Stimulated activated naive B cell treated with anti-CD40 and anti-IgM and Interleukin-4, amounts not matched to agents 10 μg/mL and 1 μg/mL and 100 μg/mL, for 72 hours (primary cell): ENCODE data around the gene AFAP1L1.

Experiments used
- ATAC-seq, 2 donors: fragments of 150-1000 bp; cut with Tn5 transposase; replicated peaks; 2 replicates each; pipeline ENCODE4 v1.10.0; 2021; ENCODE audit warnings: moderate library complexity in 1 of 2
- DNase-seq: peaks from one replicate; pipeline ENCODE4 v3.0.0; 2021
- H3K27ac Mint-ChIP-seq: one replicate; pipeline ENCODE4 v1.8.0; 2022; ENCODE audit warnings: mild to moderate bottlenecking, mixed read lengths
- H3K27me3 Mint-ChIP-seq, 2 donors: one replicate each; pipeline ENCODE4 v1.8.0; 2022; ENCODE audit warnings: mixed read lengths in 2 of 2
- H3K36me3 Mint-ChIP-seq, 2 donors: one replicate each; pipeline ENCODE4 v1.8.0; 2022; ENCODE audit warnings: mixed read lengths in 2 of 2, mild to moderate bottlenecking in 1 of 2
- H3K4me1 Mint-ChIP-seq, 2 donors: one replicate each; pipeline ENCODE4 v1.8.0; 2022; ENCODE audit warnings: mixed read lengths in 2 of 2, mild to moderate bottlenecking in 1 of 2
- H3K4me3 Mint-ChIP-seq, 2 donors: one replicate each; pipeline ENCODE4 v1.8.0; 2022; ENCODE audit warnings: mild to moderate bottlenecking in 2 of 2, mixed read lengths in 2 of 2, moderate library complexity in 1 of 2
- H3K9me3 Mint-ChIP-seq, 2 donors: one replicate each; pipeline ENCODE4 v1.8.0; 2022; ENCODE audit warnings: mixed read lengths in 2 of 2, mild to moderate bottlenecking in 1 of 2

AFAP1L1 gene

DNA sequence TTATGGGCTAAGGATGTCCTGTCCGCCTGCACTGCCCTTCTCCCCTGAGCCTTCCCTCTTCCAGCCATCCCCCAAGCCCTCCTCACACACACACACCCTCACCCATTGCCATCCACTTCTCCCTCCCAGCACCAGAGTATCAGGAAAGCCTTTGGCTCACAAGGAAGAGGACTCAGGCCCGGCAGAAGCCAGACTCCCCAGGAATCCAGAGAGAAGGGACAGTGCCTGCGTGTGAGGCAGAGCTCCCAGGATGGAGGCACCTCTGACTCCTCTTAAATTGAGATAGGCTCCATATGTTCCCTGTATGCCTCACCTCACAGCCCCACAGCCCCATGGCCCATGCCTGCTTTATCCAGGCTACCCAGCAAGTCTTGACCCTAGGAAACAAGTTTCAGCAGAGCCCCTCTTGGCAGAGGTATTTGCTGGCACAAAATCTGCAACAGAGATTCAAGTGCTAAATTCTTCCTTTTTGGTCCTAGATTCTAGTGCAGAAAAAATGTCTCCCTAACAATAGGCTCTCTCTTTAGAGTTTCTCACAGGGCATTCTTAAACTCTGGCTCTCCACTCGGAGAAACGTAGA is 106.7 kb downstream of the AFAP1L1 start:
- Mint-ChIP-seq H3K27me3 (peaks cover 0 to 4% of the 10 kb centered on the region in 2 donors), H3K9me3 (no peaks in the 10 kb centered on the region), H3K36me3 (peaks cover 2 to 4% of the 10 kb centered on the region in 2 donors), H3K4me1 (peaks cover 3 to 8% of the 10 kb centered on the region in 2 donors), H3K27ac (no peak overlapping the region), H3K4me3 (no peak overlapping the region)
- DNase-seq = no peak
- no peak for ATAC-seq

GRCh38 chr5:149379177-149379761 is 107.6 kb downstream of the AFAP1L1 start, which contains the start of gene IL17B:
IL17B (minus strand) TSS chr5:149379292; CDS start chr5:149379225, 67 bp downstream.
- H3K36me3 Mint-ChIP-seq = peaks cover 0 to 4% of the 10 kb centered on the region in 2 donors
- DNase-seq (no peak), ATAC-seq (no peak)
- peaks cover 3 to 8% of the 10 kb centered on the region in 2 donors for H3K4me1 Mint-ChIP-seq
- no peak within 1 kb of the TSS for H3K27ac Mint-ChIP-seq
- H3K4me3 Mint-ChIP-seq = no peak within 1 kb of the TSS
- H3K27me3 Mint-ChIP-seq = peaks cover 0 to 4% of the 10 kb centered on the region in 2 donors
- H3K9me3 Mint-ChIP-seq = no peaks in the 10 kb centered on the region

GRCh38 chr5:149379818-149380374 is 108.2 kb downstream of the AFAP1L1 start:
- ATAC-seq = no peak
- Mint-ChIP-seq H3K4me3 (no peak overlapping the region), H3K9me3 (no peaks in the 10 kb centered on the region), H3K4me1 (peaks cover 3 to 8% of the 10 kb centered on the region in 2 donors), H3K27me3 (peaks cover 0 to 4% of the 10 kb centered on the region in 2 donors), H3K27ac (no peak overlapping the region), H3K36me3 (peaks cover 0 to 4% of the 10 kb centered on the region in 2 donors)
- no peak for DNase-seq

DNA sequence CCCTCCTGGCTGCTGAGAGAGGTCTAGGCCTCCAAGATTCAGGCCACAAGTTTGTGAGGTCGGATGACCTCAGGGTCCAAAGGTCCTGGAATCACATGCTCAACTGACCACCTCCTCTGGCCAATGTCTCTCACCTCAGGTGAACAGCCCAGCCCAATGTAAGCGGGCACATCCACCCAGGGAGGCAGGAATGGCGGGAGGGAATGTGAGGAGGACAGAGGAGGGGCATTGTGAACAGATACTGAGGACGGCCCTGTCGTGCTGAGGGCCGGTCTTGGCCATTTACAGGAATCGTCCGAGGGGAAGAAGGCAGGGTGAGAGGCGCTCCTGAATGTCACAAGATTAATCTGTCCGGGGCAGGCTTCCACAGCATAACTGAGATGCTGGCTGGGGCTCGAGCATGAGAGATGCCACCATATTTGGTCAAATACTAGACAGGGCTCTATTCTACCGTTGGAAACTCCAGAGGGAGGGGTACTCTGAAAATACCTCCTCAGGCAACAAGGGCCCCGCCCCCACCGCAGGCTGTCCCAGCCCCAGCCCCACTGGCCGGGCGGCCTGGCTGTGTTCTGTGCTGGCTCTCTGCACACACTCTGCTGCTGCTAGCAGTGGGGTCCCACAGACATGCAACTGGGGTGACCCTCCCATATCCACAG is 108.9 kb downstream of the AFAP1L1 start:
- ATAC-seq (no peak), DNase-seq (no peak)
- no peaks in the 10 kb centered on the region for H3K9me3 Mint-ChIP-seq
- H3K36me3 Mint-ChIP-seq = peaks cover 0 to 4% of the 10 kb centered on the region in 2 donors
- no peak overlapping the region for H3K27ac Mint-ChIP-seq
- H3K4me1 Mint-ChIP-seq = peaks cover 3 to 8% of the 10 kb centered on the region in 2 donors
- no peak overlapping the region for H3K4me3 Mint-ChIP-seq
- H3K27me3 Mint-ChIP-seq = peaks cover 0 to 4% of the 10 kb centered on the region in 2 donors

GRCh38 chr5:149381261-149381985 is 109.8 kb downstream of the AFAP1L1 start:
- DNase-seq (no peak), ATAC-seq (no peak)
- H3K27ac Mint-ChIP-seq = no peak overlapping the region
- peaks cover 0 to 4% of the 10 kb centered on the region in 2 donors for H3K36me3 Mint-ChIP-seq
- H3K27me3 Mint-ChIP-seq = peaks cover 0 to 4% of the 10 kb centered on the region in 2 donors
- no peaks in the 10 kb centered on the region for H3K9me3 Mint-ChIP-seq
- peaks cover 3 to 8% of the 10 kb centered on the region in 2 donors for H3K4me1 Mint-ChIP-seq
- H3K4me3 Mint-ChIP-seq = no peak overlapping the region

- H3K27me3 Mint-ChIP-seq = peaks cover 0 to 4% of the 10 kb centered on the region in 2 donors
- ATAC-seq = peak; percentile 93 to 94
- H3K4me1 Mint-ChIP-seq = peaks cover 3 to 8% of the 10 kb centered on the region in 2 donors
- H3K9me3 Mint-ChIP-seq = no peaks in the 10 kb centered on the region
- peak; percentile 50 for DNase-seq
- no peak overlapping the region for H3K27ac Mint-ChIP-seq
- H3K4me3 Mint-ChIP-seq = no peak overlapping the region
- peaks cover 0 to 4% of the 10 kb centered on the region in 2 donors for H3K36me3 Mint-ChIP-seq
These were observed 110.3 kb downstream of the AFAP1L1 start for GRCh38 chr5:149381986-149382338.

DNA sequence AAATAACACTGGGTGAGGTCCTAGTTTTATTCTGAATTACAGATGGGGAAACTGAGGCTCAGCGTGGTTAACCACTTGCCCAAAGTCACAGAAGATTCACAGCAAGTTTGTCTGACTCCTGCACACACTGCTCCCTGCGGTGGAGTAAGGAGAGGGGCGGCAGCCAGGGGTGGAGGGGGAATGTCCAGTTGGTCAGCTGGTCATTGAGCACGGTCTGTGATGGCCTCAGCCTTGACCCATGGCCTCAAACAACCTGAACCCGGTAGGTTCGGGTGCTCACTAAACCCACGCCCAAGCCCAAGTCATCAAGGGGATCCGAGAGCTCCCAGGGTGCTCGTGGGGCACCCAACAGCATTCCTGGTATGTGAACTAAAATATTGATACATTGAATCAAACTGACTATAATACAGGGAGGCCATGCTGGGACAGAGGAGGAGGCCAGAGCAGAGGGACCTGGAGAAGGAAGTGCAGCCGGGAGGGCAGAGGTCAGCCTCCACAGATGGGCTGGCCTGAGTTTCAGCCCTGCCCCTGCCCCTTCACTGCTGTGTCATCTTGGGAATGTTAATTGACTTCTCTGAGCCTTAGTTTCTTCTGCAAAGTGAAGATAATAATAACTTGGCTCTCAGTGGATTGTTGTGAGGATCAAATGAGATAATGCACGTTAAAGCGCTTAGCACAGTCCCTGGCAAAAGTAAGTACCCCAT is 111.0 kb downstream of the AFAP1L1 start:
- Mint-ChIP-seq H3K9me3 (no peaks in the 10 kb centered on the region), H3K4me3 (no peak overlapping the region), H3K27me3 (peaks cover 0 to 4% of the 10 kb centered on the region in 2 donors), H3K36me3 (no peaks in the 10 kb centered on the region), H3K4me1 (peaks cover 3 to 8% of the 10 kb centered on the region in 2 donors), H3K27ac (no peak overlapping the region)
- DNase-seq (no peak), ATAC-seq (no peak)

DNA sequence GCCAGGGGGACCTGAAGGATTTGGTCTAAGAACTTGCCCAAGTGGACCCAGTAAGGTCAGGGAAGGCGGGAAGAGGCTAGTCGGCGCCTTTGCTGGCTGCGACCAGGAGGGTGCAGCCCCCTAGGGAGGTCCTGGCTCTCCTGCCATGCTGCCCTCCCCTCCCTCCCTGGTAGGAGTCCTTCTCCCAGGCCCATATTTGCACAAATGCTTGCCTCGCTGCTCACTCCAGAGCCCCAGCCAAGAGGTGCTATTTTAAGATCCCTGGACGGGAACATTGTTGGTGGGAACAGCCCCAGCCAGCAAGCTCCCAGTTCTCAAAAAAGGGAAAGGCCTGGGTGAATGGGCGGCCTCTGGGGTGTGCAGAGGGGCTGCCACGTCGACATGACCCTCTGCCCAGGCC is 111.7 kb downstream of the AFAP1L1 start:
- ATAC-seq = no peak
- DNase-seq = no peak

DNA sequence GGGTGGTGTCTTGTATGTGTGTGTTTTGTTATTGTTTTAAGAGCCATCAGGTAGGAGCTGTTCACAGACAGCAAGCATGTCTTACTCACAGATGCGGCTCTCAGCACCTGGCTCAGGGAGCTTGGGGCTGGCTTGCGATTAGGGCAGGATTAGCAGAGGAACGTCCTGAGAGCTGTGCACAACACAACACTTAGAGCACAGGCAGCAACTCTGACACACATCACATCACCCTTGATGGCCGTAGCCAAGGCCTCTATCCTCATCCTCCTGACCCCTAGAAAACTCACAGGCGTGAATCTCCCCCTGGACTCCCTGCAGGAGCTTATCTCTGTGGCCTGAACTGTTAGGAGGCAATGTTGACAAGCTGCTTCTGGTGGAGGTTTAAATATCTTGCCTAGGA is 114.5 kb downstream of the AFAP1L1 start:
- Mint-ChIP-seq H3K27ac (no peak overlapping the region), H3K36me3 (no peaks in the 10 kb centered on the region), H3K27me3 (peaks cover 0 to 4% of the 10 kb centered on the region in 2 donors), H3K4me1 (peaks cover 3 to 8% of the 10 kb centered on the region in 2 donors), H3K4me3 (no peak overlapping the region), H3K9me3 (no peaks in the 10 kb centered on the region)
- ATAC-seq = no peak
- DNase-seq = no peak

More for the DNA sequence above, 111.7 kb downstream of the AFAP1L1 start:
- no peak overlapping the region for H3K4me3 Mint-ChIP-seq
- H3K36me3 Mint-ChIP-seq = no peaks in the 10 kb centered on the region
- H3K4me1 Mint-ChIP-seq = peaks cover 3 to 8% of the 10 kb centered on the region in 2 donors
- no peaks in the 10 kb centered on the region for H3K9me3 Mint-ChIP-seq
- no peak overlapping the region for H3K27ac Mint-ChIP-seq
- H3K27me3 Mint-ChIP-seq = peaks cover 0 to 4% of the 10 kb centered on the region in 2 donors

DNA sequence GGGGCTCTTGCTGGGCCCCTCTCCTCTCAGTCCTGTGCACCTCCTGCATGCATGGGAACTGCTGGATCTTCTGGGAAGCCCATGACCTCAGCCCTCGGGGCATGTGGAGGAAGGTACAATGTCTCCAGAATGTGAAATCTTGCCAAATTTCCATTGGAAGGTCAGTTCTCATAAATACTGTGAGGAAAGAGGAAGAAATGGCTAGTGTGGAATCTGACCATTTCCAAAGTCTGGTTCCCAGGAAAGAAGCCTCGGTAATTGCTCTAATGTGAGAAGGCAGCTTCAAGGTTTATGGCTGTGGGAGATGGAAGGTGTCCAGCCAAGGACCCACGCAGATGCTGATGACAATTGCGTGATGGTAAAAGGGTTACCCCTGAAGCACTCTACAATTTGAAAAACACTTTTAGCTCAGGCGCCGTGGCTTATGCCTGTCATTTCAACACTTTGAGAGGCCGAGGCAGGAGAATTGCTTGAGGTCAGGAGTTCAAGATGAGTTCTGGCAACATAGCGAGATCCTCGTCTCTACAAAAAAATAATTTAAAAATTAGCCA is 115.5 kb downstream of the AFAP1L1 start:
- no peak for ATAC-seq
- Mint-ChIP-seq H3K4me3 (no peak overlapping the region), H3K27ac (no peak overlapping the region), H3K27me3 (no peaks in the 10 kb centered on the region), H3K9me3 (no peaks in the 10 kb centered on the region), H3K36me3 (no peaks in the 10 kb centered on the region), H3K4me1 (peaks cover 0 to under 1% of the 10 kb centered on the region in 2 donors)
- no peak for DNase-seq

GRCh38 chr5:149387982-149388381 is 116.3 kb downstream of the AFAP1L1 start:
- no peaks in the 10 kb centered on the region for H3K36me3 Mint-ChIP-seq
- H3K27me3 Mint-ChIP-seq = no peaks in the 10 kb centered on the region
- H3K4me3 Mint-ChIP-seq = no peak overlapping the region
- H3K4me1 Mint-ChIP-seq = no peaks in the 10 kb centered on the region
- DNase-seq = no peak
- no peaks in the 10 kb centered on the region for H3K9me3 Mint-ChIP-seq
- ATAC-seq = no peak
- H3K27ac Mint-ChIP-seq = no peak overlapping the region

DNA sequence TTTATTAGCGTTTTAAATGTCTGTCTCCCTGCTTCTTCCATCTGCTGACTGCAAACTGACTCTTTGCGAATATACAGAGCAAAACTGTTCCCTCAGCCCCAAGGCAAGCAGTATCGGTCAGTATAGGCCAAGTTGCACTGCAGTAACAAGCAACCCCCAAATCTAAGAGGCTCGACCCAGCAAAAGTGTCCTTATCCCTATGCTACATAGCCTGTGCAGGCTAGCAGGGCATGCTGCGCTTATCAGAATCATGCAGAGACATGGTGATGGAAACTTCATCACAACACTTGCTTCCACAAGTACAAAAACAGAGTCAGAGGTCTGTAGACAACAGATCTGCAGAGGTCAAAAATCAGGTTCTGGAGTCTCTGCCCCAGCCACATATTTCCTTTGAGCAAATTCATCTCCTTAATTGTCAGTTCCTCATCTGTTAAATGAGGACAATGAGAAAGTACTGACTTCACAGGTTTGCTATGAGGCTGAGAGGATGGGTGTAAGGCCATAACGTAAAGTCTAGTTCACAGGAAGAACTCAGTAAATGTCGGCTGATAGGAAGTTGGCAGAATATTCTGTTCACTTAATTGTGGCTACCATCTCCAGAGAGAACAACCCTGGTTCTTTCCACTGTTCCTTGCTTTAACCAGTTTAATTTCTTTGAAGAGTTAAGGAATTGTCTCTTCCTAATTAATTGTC is 117.0 kb downstream of the AFAP1L1 start:
- Mint-ChIP-seq H3K27me3 (no peaks in the 10 kb centered on the region), H3K36me3 (no peaks in the 10 kb centered on the region), H3K4me1 (no peaks in the 10 kb centered on the region), H3K27ac (no peak overlapping the region), H3K4me3 (no peak overlapping the region), H3K9me3 (no peaks in the 10 kb centered on the region)
- peak in 1 of 2 donors; percentile 21 for ATAC-seq
- DNase-seq = no peak
